ENCODE measurements around the gene TBC1D14. TPM values are rescaled to one million over a fixed set of nuclear protein-coding genes. Genes with fewer than 3 reads are reported as not detected.

Gene TBC1D14
- total RNA-seq, 2 experiments from 2014 or later: 49.0 to 49.1 TPM

- no peaks in the 10 kb centered on the region for H3K27me3 Mint-ChIP-seq
- H3K4me1 Mint-ChIP-seq: peaks cover 6% of the 10 kb centered on the region
- no peak overlapping the region for H3K27ac Mint-ChIP-seq
- no peaks in the 10 kb centered on the region for H3K36me3 Mint-ChIP-seq
- CTCF ChIA-PET: no interaction called here
- H3K4me3 Mint-ChIP-seq: no peak overlapping the region
- H3K9me3 Mint-ChIP-seq (ENCODE audit: low read depth): no peaks in the 10 kb centered on the region
- DNase-seq (no peak), ATAC-seq (no peak)
Measured at GRCh38 chr4:6957994-6958393, 48.4 kb downstream of the TBC1D14 start.

- Mint-ChIP-seq H3K27ac (no peak overlapping the region), H3K36me3 (no peaks in the 10 kb centered on the region), H3K9me3 (ENCODE audit: low read depth) (no peaks in the 10 kb centered on the region), H3K4me3 (no peak overlapping the region), H3K27me3 (no peaks in the 10 kb centered on the region), H3K4me1 (peaks cover 14% of the 10 kb centered on the region)
- no peak for ATAC-seq
- DNase-seq: no peak
- CTCF ChIA-PET: no interaction called here
Measured at GRCh38 chr4:6959261-6959660, 49.6 kb downstream of the TBC1D14 start.

GRCh38 chr4:6960154-6960553, 50.5 kb downstream of the TBC1D14 start:
- Mint-ChIP-seq H3K27ac (no peak overlapping the region), H3K4me3 (no peak overlapping the region), H3K27me3 (no peaks in the 10 kb centered on the region), H3K36me3 (no peaks in the 10 kb centered on the region), H3K9me3 (ENCODE audit: low read depth) (no peaks in the 10 kb centered on the region), H3K4me1 (peaks cover 20% of the 10 kb centered on the region)
- no peak for DNase-seq
- ATAC-seq: no peak
- CTCF ChIA-PET: interaction anchor here (0.8 kb wide), 1 partner anchor 14 kb away, joined by 3 read pairs; no protein-coding TSS in a partner anchor

DNA sequence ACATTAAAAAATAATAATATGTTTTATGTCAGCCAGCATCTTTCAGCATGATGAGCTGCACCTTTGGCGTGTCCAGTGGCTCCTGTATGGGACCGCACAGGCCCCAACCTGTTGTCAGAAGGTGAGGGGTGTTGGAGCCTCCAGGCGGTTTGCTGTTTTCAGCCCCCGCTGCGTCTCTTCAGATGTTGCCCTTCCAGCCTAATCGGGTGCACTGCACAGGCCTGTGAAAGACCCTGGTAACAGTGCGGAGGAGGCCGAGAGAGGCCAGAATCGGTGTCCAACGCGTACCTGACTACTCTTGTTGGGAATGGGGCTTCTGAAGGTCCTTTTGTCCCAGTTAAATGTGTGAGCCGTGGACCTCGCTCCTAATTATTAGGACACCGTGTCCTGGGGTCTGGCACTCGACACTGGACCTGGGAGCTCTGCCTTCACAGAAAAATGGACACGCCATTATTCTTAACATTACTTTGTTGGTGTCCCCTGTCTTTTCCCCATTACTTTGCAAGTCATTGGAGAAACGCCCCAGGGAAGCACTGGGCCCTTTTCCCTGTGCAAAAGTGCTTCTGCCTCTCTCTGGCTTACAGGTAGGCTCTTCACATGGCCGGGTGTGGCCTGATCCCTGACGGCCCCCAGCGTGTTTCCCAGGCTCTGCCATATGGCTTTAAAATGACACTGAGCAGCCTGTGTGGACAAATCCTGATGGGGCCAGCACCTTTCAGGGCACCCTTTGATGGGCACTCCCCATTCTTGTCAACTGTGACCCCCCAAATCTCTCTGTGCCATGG, 51.2 kb downstream of the TBC1D14 start:
- Mint-ChIP-seq H3K27me3 (no peaks in the 10 kb centered on the region), H3K4me3 (no peak overlapping the region), H3K9me3 (ENCODE audit: low read depth) (no peaks in the 10 kb centered on the region), H3K36me3 (no peaks in the 10 kb centered on the region), H3K4me1 (peaks cover 24% of the 10 kb centered on the region), H3K27ac (no peak overlapping the region)
- ATAC-seq: no peak
- no peak for DNase-seq
- CTCF ChIA-PET: interaction anchor here (0.8 kb wide), 1 partner anchor 13 kb away, joined by 3 read pairs; no protein-coding TSS in a partner anchor

- H3K27ac Mint-ChIP-seq: no peak overlapping the region
- H3K36me3 Mint-ChIP-seq: no peaks in the 10 kb centered on the region
- CTCF ChIA-PET: no interaction called here
- ATAC-seq (no peak), DNase-seq (no peak)
- peaks cover 26% of the 10 kb centered on the region for H3K4me1 Mint-ChIP-seq
- H3K4me3 Mint-ChIP-seq: no peak overlapping the region
- H3K27me3 Mint-ChIP-seq: no peaks in the 10 kb centered on the region
- H3K9me3 Mint-ChIP-seq (ENCODE audit: low read depth): no peaks in the 10 kb centered on the region
Measured at GRCh38 chr4:6961496-6962210, 52.0 kb downstream of the TBC1D14 start.

DNA sequence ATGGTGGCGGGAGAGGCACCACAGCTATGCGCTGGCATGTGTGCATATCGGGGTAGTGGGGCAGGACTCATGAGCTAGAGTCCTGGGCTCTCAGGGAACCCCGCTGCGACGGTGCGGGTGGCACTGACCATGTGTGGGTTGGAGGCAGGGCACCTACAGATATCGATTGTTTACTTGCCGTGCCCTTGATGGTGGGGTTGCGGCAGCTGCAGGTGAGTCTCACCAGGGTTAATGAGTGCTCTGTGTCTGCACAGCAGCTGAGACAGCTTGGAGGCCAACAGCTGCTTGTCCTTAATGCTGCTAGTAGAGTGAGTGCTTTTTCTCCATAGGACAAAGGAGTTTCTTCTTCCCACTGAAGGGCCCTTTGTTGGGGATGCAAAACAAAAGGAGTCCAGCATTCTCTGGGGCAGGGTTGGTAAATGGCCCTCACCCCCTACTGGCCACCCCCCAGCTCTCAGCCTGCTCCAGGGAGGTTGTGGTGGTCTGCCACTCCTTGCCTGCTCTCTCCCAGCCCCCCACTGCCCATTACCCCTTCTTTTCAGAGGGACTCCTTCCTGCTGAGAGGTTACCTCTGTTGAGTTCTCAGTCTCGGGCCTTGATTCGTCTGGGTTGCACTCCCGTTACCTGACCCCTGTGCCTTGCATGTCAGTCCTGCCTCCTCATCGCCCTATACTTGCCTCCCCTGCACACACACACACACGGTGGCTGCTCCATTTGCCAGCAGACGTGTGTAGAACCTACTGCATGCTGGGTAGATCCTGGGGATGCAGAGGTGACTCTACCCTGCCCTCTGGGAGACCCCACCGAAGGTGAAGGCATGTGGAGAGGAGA, 52.8 kb downstream of the TBC1D14 start:
- no peak for ATAC-seq
- no peak for DNase-seq
- no peaks in the 10 kb centered on the region for H3K27me3 Mint-ChIP-seq
- no peak overlapping the region for H3K27ac Mint-ChIP-seq
- H3K36me3 Mint-ChIP-seq: peaks cover 5% of the 10 kb centered on the region
- H3K4me3 Mint-ChIP-seq: no peak overlapping the region
- H3K4me1 Mint-ChIP-seq: peaks cover 26% of the 10 kb centered on the region
- no peaks in the 10 kb centered on the region for H3K9me3 Mint-ChIP-seq (ENCODE audit: low read depth)
- CTCF ChIA-PET: no interaction called here

- Mint-ChIP-seq H3K4me3 (no peak overlapping the region), H3K27me3 (no peaks in the 10 kb centered on the region), H3K9me3 (ENCODE audit: low read depth) (no peaks in the 10 kb centered on the region), H3K36me3 (peaks cover 9% of the 10 kb centered on the region), H3K27ac (no peak overlapping the region), H3K4me1 (peaks cover 26% of the 10 kb centered on the region)
- DNase-seq (no peak), ATAC-seq (no peak)
- CTCF ChIA-PET: interaction anchor here (0.8 to 1.3 kb wide), 3 partner anchors 10 to 25 kb away, joined by 3 read pairs; no protein-coding TSS in a partner anchor
Measured at GRCh38 chr4:6963139-6963611, 53.5 kb downstream of the TBC1D14 start.

DNA sequence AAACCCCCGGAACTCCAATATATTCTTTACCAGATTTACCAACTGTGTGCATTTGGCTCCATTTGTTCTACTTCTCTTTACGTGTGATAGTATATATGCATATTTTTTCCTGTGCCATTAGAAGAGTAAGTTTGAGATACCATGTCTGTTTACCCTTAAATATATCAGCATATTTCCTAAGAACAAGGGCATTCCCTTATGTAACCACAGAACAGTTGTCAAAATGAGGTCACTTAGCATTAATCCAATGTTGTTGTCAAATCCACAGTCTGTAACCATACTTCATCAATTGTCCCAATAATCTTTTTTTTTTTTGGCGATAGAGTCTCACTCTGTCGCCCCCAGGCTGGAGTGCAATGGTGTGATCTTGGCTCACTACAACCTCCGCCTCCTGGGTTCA, 55.2 kb downstream of the TBC1D14 start:
- CTCF ChIA-PET: interaction anchor here (1.3 kb wide), 1 partner anchor 9 kb away, joined by 7 read pairs; no protein-coding TSS in a partner anchor
- Mint-ChIP-seq H3K4me3 (no peak overlapping the region), H3K27ac (no peak overlapping the region), H3K27me3 (no peaks in the 10 kb centered on the region), H3K36me3 (peaks cover 13% of the 10 kb centered on the region), H3K9me3 (ENCODE audit: low read depth) (no peaks in the 10 kb centered on the region), H3K4me1 (peaks cover 28% of the 10 kb centered on the region)
- ATAC-seq (no peak), DNase-seq (no peak)

- H3K36me3 Mint-ChIP-seq: peaks cover 13% of the 10 kb centered on the region
- no peaks in the 10 kb centered on the region for H3K27me3 Mint-ChIP-seq
- ATAC-seq (no peak), DNase-seq (no peak)
- no peak overlapping the region for H3K4me3 Mint-ChIP-seq
- H3K27ac Mint-ChIP-seq: no peak overlapping the region
- H3K9me3 Mint-ChIP-seq (ENCODE audit: low read depth): no peaks in the 10 kb centered on the region
- CTCF ChIA-PET: interaction anchor here (0.9 to 1.3 kb wide), 5 partner anchors 9 to 106 kb away, joined by 3 to 7 read pairs (median 3); a partner anchor contains a TSS
- H3K4me1 Mint-ChIP-seq: peaks cover 30% of the 10 kb centered on the region
Measured at GRCh38 chr4:6965329-6965728, 55.7 kb downstream of the TBC1D14 start.

- Mint-ChIP-seq H3K4me1 (peaks cover 28% of the 10 kb centered on the region), H3K4me3 (no peak overlapping the region), H3K27me3 (no peaks in the 10 kb centered on the region), H3K27ac (no peak overlapping the region), H3K36me3 (peaks cover 15% of the 10 kb centered on the region), H3K9me3 (ENCODE audit: low read depth) (no peaks in the 10 kb centered on the region)
- no peak for DNase-seq
- CTCF ChIA-PET: no interaction called here
- no peak for ATAC-seq
Measured at GRCh38 chr4:6967846-6968340, 58.3 kb downstream of the TBC1D14 start.

DNA sequence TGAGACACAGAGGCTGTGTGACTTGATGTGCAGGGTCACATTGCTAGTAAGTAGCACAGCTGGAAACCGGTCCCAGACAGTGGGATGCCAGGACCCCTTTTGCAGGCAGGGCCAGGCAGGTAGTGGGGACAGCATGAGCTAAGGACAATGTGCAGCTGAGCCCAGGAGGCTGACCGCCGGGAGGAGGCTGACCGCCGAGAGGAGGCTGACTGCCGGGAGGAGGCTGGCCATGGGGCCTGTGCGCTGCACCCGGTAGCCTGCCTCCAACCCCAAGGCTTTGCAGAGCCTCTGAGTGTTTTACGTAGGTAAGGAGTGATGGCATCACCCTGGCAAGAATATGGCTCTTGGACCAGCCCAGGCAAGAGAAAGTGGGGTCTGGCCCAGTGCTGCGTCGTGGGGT, 58.9 kb downstream of the TBC1D14 start:
- Mint-ChIP-seq H3K27me3 (no peaks in the 10 kb centered on the region), H3K27ac (no peak overlapping the region), H3K4me3 (no peak overlapping the region), H3K4me1 (peaks cover 25% of the 10 kb centered on the region), H3K9me3 (ENCODE audit: low read depth) (no peaks in the 10 kb centered on the region), H3K36me3 (peaks cover 15% of the 10 kb centered on the region)
- CTCF ChIA-PET: interaction anchor here (0.9 kb wide), 1 partner anchor 14 kb away, joined by 4 read pairs; no protein-coding TSS in a partner anchor
- DNase-seq (no peak), ATAC-seq (no peak)

GRCh38 chr4:6969826-6970800, 60.5 kb downstream of the TBC1D14 start:
- H3K36me3 Mint-ChIP-seq: peaks cover 15% of the 10 kb centered on the region
- no peak overlapping the region for H3K4me3 Mint-ChIP-seq
- no peaks in the 10 kb centered on the region for H3K27me3 Mint-ChIP-seq
- H3K9me3 Mint-ChIP-seq (ENCODE audit: low read depth): no peaks in the 10 kb centered on the region
- no peak overlapping the region for H3K27ac Mint-ChIP-seq
- CTCF ChIA-PET: interaction anchor here (0.6 kb wide), 1 partner anchor 421 kb away, joined by 3 read pairs; no protein-coding TSS in a partner anchor
- DNase-seq: no peak
- no peak for ATAC-seq
- H3K4me1 Mint-ChIP-seq: peaks cover 18% of the 10 kb centered on the region
